Left ventricle myocardium inferior (tissue), 1 donor: ENCODE data around the gene RCE1. TPM values are rescaled to one million over a fixed set of nuclear protein-coding genes. Genes with fewer than 3 reads are reported as not detected.
A peak's percentile ranks its signal among the peaks of the same experiment; 100 is the strongest.
"Not testable (repeated sequence)": the region's sequence is repeated elsewhere in the genome, so short reads cannot be mapped to it uniquely, and the experiment has no call there.

Experiments
- DNase-seq: peaks from one replicate; pipeline ENCODE4 v3.0.0-alpha.2; 2020
- H3K27ac ChIP-seq: fragments of 200-600 bp; replicated peaks from 2 replicates; pipeline ENCODE4 v1.8.0; 2021
- H3K27me3 ChIP-seq: fragments of 200-600 bp; 2 replicates; pipeline ENCODE4 v1.8.0; 2021; ENCODE audit warnings: low read depth
- H3K36me3 ChIP-seq: fragments of 200-600 bp; 2 replicates; pipeline ENCODE4 v1.8.0; 2021
- H3K4me1 ChIP-seq: fragments of 200-600 bp; 2 replicates; pipeline ENCODE4 v1.8.0; 2021
- H3K4me3 ChIP-seq: fragments of 200-600 bp; 2 replicates; pipeline ENCODE4 v1.8.0; 2021; ENCODE audit warnings: mild to moderate bottlenecking, moderate library complexity
- H3K9me3 ChIP-seq: fragments of 200-600 bp; replicated peaks from 2 replicates; pipeline ENCODE4 v1.8.0; 2021
- intact Hi-C: fragments of 100-400 bp; cut with micrococcal nuclease; formaldehyde crosslinking; loops from one replicate; pipeline ENCODE4 v1.11.0; 2022
- long read RNA-seq: library from polyadenylated mRNA; unstranded; transcript quantifications from one replicate; pipeline ENCODE4 v2.0.0, GENCODE V29; 2021
- total RNA-seq: library from RNA; stranded (reverse); fragmentation: NEBNext Ultra II Directional; extraction: Animal tissue kit (Norgen Biotek cat#: 25700); gene quantifications from one replicate; pipeline ENCODE4 v1.2.1, GENCODE V29; 2021
- TF ChIP-seq, protein P1 (sequence below): fragments of 200-600 bp; IDR thresholded peaks from 2 replicates; pipeline ENCODE4 v1.8.0; 2021; ENCODE audit warnings: antibody characterized with exemption, mild to moderate bottlenecking, borderline replicate concordance
- donor health status: DM: no; HTN: yes; CAD: no; lungs with severe emphysema.

The RCE1 gene, protein sequence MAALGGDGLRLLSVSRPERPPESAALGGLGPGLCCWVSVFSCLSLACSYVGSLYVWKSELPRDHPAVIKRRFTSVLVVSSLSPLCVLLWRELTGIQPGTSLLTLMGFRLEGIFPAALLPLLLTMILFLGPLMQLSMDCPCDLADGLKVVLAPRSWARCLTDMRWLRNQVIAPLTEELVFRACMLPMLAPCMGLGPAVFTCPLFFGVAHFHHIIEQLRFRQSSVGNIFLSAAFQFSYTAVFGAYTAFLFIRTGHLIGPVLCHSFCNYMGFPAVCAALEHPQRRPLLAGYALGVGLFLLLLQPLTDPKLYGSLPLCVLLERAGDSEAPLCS
- total RNA-seq = 5.1 TPM
- long read RNA-seq, partial matches to known transcripts = 1 of 2 reads
- long read RNA-seq, other reads (novel, unspliced or antisense) = 0 of 2 reads

DNA sequence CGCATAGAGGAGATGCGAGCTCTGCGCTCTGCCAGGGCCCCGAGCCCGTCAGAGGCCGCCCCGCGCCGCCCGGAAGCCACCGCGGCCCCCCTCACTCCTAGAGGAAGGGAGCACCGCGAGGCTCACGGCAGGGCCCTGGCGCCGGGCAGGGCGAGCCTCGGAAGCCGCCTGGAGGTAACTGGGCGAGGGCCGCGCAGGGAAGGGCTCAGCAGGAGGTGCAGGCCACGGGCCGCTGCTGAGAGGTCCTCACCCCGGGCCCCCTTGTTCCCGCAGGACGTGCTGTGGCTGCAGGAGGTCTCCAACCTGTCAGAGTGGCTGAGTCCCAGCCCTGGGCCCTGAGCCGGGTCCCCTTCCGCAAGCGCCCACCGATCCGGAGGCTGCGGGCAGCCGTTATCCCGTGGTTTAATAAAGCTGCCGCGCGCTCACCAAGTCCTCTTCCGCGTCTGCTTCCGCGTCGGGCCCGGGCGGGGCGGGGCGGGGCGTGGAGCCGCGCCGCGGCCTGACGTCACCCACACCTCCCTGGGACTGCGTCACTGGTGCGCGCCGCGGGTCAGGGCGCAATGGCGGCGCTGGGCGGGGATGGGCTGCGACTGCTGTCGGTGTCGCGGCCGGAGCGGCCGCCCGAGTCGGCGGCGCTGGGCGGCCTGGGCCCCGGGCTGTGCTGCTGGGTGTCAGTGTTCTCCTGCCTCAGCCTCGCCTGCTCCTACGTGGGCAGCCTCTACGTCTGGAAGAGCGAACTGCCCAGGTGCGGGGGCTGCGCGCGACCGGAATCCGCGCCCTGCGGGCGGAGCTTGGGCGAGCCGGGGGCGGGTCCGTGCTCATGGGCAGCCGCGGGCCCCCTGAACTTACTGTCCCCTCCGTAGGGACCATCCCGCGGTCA is at the start of gene RCE1:
TSS of gene RCE1 (plus strand) at position 546 of the 880 bp plus-strand sequence. CDS start at position 561, 15 bp downstream.
- H3K36me3 ChIP-seq = peaks cover 32% of the 10 kb centered on the region
- intact Hi-C loops = no loop called here
- peak within 1 kb of the TSS; percentile 90 for H3K4me3 ChIP-seq
- TF ChIP-seq, protein P1, sequence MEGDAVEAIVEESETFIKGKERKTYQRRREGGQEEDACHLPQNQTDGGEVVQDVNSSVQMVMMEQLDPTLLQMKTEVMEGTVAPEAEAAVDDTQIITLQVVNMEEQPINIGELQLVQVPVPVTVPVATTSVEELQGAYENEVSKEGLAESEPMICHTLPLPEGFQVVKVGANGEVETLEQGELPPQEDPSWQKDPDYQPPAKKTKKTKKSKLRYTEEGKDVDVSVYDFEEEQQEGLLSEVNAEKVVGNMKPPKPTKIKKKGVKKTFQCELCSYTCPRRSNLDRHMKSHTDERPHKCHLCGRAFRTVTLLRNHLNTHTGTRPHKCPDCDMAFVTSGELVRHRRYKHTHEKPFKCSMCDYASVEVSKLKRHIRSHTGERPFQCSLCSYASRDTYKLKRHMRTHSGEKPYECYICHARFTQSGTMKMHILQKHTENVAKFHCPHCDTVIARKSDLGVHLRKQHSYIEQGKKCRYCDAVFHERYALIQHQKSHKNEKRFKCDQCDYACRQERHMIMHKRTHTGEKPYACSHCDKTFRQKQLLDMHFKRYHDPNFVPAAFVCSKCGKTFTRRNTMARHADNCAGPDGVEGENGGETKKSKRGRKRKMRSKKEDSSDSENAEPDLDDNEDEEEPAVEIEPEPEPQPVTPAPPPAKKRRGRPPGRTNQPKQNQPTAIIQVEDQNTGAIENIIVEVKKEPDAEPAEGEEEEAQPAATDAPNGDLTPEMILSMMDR = no peak
- H3K9me3 ChIP-seq = no peaks in the 10 kb centered on the region
- peaks cover 45% of the 10 kb centered on the region for H3K4me1 ChIP-seq
- peak; percentile 91 for DNase-seq
- H3K27me3 ChIP-seq = no peaks in the 10 kb centered on the region
- H3K27ac ChIP-seq = peak within 1 kb of the TSS; percentile 95

DNA sequence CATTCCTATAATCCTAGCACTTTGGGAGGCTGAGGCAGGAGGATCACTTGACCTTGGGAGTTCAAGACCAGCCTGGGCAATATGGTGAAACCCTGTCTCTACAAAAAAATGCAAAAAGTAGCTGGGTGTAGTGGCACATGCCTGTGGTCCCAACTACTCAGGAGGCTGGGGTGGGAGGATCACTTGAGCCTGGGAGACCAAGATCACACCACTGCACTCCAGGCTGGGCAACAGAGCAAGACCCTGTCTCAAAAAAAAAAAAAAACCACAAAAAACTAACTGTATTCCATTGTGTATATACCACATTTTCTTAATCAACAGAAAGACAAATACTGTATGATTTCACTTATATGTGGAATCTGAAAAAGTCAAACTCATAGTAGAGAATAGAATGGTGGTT is 43.4 kb upstream of the RCE1 start:
- H3K36me3 ChIP-seq, H3K4me3 ChIP-seq, H3K4me1 ChIP-seq, H3K27me3 ChIP-seq, DNase-seq, H3K27ac ChIP-seq, H3K9me3 ChIP-seq, intact Hi-C loops: not testable (repeated sequence)

GRCh38 chr11:66800720-66801428 is 42.4 kb upstream of the RCE1 start:
- Histone ChIP-seq H3K4me3 (no peak overlapping the region), H3K4me1 (no peaks in the 10 kb centered on the region), H3K36me3 (no peaks in the 10 kb centered on the region), H3K9me3 (no peaks in the 10 kb centered on the region), H3K27ac (no peak overlapping the region), H3K27me3 (no peaks in the 10 kb centered on the region)
- TF ChIP-seq, protein P1 = no peak
- no peak for DNase-seq
- intact Hi-C loops = no loop called here

DNA sequence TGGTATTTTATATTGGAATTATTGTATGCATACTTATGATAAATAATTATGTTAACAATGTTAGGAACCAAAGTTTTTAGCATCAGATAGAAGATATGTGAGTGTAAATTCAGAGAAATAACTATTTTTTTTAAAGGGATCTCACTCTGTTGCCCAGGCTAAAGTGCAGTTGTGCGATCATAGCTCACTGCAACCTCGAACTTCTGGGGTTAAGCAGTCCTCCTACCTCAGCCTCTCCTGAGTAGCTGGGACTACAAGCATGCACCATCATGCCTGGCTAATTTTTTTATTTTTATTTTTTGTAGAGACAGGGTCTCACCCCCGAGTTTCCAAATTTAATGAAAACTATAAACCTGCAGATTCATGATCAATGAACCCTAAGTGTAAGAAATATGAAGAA is 33.6 kb upstream of the RCE1 start:
- H3K4me1 ChIP-seq = no peaks in the 10 kb centered on the region
- H3K36me3 ChIP-seq = no peaks in the 10 kb centered on the region
- H3K9me3 ChIP-seq = no peaks in the 10 kb centered on the region
- no peak overlapping the region for H3K4me3 ChIP-seq
- intact Hi-C loops = no loop called here
- TF ChIP-seq, protein P1 = no peak
- no peaks in the 10 kb centered on the region for H3K27me3 ChIP-seq
- DNase-seq = no peak
- no peak overlapping the region for H3K27ac ChIP-seq

DNA sequence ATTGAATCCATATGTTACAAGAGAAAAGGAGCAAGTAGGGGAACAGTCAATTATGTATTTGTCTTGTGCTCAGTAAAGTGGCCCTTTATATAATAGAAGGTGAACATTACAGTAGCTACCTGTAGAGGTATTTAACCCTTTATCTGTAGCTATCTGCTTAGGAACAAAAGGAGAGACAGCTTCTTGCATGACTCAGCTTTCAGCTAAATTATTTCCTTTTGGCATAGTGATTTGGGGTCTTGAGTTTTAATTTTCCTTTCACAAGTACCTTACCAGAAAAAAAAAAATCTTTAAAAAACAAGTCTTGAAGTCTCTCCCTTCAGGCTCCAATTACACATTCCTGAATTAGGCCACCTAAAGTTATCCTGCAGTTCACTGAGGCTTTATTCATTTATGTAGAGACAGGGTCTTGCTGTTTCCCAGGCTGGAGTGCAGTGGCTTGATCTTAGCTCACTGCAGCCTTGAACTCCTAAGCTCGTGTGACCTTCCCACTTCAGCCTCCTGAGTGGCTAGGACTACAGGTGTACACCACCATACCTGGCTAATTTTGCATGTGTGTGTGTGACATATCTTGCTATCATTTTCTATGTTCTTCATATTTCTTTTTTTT is 32.6 kb upstream of the RCE1 start:
- no peaks in the 10 kb centered on the region for H3K4me1 ChIP-seq
- no peaks in the 10 kb centered on the region for H3K27me3 ChIP-seq
- no peak for DNase-seq
- no peaks in the 10 kb centered on the region for H3K9me3 ChIP-seq
- no peak overlapping the region for H3K27ac ChIP-seq
- intact Hi-C loops = loop anchor here (10.0 kb wide), 1 partner anchor 96 kb away; no protein-coding TSS in a partner anchor
- no peaks in the 10 kb centered on the region for H3K36me3 ChIP-seq
- H3K4me3 ChIP-seq = no peak overlapping the region
- TF ChIP-seq, protein P1 = no peak
